ENCODE results near the gene PARP12.

The PARP12 gene

DNA sequence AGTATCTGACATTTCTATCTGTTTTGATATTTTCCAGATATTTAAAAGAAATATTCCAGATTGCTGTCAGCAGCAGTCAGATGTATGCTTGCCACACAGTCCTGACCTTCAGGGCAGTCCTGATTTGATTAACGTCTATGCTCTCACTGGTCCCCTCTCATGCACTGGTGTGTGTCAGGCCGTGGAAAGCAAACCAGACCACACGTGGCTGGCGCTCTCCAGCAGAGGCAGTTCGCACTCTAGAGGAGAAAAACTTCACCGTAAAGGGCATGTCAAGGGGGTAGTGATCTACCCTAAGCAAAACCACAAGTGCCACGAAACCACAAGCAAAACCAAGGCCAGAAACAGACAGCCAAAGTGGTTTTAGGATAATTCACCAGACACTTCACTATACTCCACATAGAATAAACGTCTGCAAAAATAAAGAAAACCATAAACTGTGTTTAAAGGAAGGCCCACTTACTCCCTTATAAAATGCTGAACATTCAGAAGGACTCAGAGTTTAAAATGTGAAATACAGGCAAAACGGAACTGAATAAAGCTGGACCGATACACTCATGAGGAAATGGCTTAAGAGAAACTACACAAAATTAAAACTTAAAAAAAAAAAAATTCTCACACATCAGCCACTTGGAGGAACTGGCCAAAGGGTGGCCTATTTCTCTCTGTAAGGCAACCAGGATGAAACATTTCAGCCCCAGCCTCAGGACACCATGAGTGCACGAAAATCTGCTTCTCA is 26.4 kb downstream of the PARP12 start:
- in situ Hi-C loops (cut with MboI; ENCODE audit: low sequenced_read_pairs), result no loop called here

DNA sequence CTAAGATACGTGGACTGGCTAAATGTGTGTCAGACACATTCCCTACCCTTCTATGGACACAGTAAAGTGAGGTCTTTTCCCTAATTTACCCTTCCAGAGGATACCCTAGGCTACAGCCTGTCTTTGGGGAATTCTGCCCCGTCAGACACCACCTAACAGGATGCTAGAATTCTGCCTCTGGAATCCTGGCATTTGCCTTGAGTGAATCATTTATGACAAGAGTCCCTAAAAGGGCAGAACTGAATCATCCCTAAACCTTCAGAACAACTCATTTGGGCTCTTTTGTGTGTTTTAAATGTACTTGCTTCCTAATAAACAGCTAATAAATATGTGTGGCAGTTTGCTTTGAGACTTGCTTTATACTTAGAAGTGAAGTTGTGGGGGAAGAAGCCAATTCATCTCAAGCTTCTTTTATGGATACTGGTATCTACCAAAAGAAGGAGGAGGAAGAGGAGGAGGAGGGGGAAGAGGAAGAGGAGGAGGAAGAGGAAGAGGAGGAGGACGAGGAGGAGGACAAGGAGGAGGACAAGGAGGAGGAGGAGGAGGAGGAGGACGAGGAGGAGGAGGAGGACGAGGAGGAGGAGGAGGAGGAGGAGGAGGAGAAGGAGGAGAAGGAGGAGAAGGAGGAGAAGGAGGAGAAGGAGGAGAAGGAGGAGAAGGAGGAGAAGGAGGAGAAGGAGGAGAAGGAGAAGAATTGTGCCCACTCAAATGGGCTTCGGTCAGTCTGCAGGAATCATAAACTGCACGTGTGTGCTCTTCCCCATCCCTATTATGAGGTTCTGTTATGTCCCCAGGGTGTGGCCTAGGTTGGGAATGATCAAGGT is 27.1 kb downstream of the PARP12 start:
- in situ Hi-C loops (cut with MboI; ENCODE audit: low sequenced_read_pairs), result no loop called here

DNA sequence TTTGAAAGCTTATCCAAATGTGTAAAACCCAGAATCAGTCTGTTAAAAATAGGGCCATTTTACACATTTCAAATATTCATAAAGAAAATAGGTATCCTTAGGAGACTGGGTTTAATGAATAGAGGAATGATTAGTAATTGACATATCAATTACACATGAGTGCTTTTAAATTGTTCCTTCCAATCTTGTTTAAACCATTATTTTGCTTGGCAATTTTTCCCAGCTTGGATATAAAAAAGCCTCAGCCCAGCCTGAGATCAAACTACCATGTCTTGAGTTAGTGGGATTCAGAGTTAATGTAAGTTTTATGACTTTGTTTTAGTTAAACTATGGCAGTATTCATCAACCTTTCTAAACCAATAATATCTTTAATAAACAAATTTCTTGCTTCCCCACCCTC is 28.3 kb downstream of the PARP12 start:
- in situ Hi-C loops (cut with MboI; ENCODE audit: low sequenced_read_pairs), result no loop called here

DNA sequence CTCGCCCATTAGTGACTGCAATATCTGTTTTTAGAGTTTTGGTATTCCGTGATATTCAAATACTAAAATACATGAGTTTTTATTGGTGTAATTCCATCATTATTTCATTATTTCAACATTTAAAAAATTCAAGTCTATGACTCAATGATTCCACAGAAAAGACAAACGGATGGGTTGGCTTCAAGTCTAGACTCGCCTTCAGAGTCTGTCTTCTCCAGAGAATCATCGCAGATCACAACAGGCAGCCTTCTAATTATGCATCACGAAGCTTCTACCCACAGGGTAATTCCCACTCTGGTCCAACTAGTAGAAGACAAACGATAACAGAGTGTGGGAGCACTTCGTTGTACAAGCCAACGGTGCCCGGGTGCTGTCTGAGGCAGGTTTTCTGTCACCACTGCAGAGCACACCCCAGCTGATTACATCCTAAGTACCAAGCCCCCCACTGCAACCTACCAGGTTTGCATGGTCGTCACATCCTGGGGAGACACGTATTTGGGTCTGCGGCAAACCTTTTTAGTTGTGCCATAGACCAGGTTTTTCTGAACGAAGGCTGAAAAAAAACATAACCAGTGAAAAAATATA is 28.9 kb downstream of the PARP12 start:
- in situ Hi-C loops (cut with MboI; ENCODE audit: low sequenced_read_pairs), result no loop called here

DNA sequence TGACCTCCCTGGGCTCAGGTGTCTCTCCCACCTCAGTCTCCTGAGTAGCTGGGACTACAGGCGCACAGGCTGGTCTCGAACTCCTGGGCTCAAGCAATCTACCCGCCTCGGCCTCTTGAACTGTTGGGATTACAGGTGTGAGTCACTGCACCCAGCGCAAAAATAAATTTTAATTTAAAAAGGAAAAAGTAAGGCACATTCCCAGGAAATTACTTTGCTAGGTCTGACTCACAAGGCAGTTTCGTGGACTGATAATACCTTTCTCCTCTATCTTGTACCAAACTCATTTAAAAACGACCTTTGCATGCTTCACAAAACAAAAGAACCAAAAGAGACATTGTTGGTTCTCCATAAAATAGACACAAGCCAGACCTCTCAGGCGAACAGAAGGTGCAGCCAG is 29.7 kb downstream of the PARP12 start:
- in situ Hi-C loops (cut with MboI; ENCODE audit: low sequenced_read_pairs), result no loop called here

DNA sequence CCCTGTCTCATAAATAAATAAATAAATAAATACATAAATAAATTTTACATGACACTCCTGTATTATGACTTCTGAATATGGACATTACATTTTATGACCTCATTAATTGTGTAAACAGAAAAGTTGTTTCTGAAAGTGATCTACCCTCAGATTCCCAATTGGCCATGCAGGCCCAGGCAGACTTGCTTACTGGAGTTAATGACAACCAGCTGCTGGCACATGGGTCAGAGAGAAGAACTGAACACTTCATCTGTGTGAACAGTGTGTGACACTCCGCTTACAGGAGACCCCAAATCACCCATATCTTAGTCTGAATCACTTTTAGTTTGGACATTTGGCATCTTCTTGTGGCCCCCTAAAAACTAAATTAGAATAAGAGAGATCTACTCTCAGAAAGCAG is 31.4 kb downstream of the PARP12 start:
- in situ Hi-C loops (cut with MboI; ENCODE audit: low sequenced_read_pairs), result no loop called here

DNA sequence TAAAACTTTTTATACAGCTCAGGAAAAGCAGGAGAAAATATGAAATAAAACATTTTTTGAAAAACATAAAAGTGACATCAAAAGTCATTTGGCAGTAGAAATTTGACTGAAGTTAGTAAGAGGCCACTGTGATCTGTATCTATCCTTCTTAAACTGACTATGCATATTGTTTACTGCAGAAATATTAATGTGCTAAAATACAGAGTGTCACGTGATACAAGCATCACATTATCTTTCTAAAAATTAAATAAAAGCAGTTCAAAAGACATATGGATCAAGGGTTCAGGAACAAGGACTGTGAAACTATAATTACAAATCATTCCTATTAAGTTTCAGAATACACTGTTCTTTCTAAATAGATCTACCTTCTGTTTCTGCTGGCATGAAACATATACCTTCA is 33.7 kb downstream of the PARP12 start:
- in situ Hi-C loops (cut with MboI; ENCODE audit: low sequenced_read_pairs), result no loop called here

DNA sequence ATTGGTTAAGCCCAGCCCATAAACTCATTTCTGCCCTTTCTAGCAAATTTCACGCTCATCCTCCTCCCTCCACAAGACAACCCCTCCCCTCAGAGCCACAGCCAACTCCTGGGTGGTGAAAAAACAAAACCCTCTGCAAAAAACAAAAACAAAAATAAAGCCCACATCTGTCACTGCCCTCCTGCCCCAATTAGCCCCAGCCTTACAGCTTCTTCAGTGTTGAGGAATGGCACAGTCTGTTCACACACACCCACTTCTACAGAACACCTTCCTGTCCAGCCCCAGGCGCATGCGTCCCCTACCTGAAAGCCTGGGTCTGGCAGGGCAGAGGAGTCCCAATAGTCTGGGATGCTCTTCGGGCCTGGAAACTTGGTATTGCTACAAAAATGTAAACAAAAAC is 34.4 kb downstream of the PARP12 start:
- in situ Hi-C loops (cut with MboI; ENCODE audit: low sequenced_read_pairs), result no loop called here

DNA sequence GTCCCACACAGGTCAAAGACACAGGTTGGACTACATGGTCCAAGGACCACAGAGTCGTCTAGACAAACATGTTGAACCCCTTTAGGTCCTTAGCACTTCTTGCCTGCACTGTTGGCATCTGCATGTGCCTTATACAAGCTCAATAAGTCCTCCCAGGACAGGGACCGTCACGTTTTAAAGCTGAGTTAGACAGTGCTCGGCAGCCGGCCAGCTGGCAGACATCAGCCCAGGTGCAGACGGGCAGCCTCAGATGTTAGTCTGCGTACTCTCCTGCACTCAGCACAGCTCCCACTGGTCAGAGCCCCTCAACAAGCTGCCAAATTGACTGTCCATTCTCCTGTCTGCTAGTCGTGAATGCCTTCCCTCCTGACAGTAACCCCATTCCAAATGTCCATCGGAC is 34.9 kb downstream of the PARP12 start:
- in situ Hi-C loops (cut with MboI; ENCODE audit: low sequenced_read_pairs), result no loop called here

DNA sequence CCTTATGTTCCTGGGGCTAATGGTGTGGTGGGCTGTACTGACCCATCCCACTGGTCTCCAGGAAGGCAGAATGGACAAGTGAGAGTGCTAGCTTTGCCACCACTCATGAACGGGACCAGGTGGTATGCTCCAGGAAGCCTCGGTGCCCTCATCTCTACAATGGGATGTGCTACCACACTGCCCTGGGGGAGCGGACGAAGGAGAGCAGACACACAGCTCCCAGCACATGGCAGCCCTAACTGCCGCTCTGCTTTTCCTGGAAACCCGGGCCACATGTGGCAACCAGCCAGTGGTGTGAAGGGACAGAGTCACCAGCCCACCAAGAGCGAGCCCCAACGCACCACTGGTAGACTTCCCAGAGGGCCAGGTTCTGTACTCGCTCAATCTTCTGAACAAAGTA is 35.8 kb downstream of the PARP12 start:
- in situ Hi-C loops (cut with MboI; ENCODE audit: low sequenced_read_pairs), result no loop called here

DNA sequence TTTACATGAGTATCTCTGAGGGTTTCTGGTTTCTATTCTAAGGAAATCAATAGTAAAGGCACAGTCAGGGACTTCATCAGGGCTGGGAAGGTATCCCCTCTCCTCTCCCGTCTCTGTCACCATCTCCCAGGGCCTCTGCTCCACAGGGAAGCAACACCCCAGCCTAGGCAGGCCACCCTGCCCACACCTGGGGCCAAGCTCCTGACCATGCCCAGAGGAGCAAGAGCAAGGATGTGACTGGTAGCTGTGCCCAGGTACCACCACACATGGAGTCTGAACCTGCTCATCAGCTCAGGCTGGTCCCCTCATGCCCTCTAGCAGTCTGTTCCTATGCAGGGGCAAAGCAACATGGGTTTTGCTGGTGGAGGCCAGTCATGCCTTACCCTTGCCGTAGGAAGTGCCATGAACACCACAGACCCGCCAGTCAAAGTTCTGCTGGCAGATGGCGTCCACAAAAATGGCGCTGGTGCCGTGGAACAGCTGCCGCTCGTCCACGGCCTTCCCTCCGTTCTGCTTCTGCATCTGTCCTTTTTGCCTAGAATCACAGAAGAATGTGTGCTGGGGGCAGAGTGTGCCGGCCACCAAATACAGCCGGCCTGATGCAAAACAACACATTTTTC is 36.8 kb downstream of the PARP12 start:
- in situ Hi-C loops (cut with MboI; ENCODE audit: low sequenced_read_pairs), result no loop called here

DNA sequence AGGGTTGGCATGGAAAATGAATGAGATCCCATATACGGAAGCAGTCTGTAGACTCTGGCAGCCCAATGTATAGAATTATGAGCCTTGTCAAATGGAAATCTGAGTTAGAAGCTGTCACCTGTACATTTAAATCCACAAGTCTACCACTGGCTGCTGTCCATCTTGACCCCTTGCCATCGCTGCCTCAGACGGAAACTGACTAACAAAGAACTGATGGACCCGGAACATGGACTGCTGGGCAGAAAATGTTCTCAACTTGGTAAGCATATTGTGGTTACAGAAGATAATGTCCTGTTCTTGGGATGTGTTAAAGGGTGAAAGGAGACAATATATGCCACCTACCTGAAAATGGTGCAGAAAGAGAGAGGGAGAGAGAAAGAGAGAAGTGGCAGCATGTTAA is 37.5 kb downstream of the PARP12 start:
- in situ Hi-C loops (cut with MboI; ENCODE audit: low sequenced_read_pairs), result no loop called here

DNA sequence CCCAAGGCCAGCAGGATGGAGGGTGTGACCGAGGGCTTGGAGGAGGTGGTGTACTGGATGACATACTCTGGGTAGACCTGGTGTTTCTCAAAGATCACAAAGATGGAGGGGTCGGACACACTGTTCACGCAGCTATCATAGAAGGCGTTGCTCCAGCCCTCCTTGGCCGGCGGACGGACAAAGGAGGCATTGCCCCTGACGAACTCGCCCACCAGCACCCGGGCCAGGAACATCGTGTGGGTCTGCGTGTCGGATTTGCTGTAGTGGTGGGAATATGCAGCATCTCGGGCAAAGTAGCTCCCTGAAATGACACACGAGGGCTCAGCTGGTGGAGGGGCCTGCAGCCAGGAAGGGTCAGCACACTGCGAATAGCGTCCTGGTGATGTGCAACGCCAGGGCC is 38.2 kb downstream of the PARP12 start:
- in situ Hi-C loops (cut with MboI; ENCODE audit: low sequenced_read_pairs), result loop anchor here (25.0 kb wide), 1 partner anchor 313 kb away; no protein-coding TSS in a partner anchor

DNA sequence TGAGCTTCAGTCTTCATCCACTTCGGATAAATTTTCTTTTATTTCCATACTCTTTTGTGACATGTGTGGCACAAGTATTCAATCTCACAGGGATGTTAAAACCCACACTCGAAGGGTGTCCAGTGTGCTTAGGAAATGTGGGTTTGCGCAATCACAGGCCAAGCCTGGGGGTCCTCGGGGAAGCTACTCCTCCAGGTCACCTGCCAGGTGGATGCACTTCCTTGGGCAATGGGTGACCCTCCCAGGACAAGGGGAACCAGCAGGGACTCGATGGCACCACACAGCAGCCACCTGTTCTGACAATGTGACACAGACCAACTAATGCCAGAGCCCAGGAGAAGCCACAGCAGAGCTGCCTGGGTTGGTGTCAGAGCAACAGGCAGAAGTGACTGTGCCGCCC is 39.0 kb downstream of the PARP12 start:
- in situ Hi-C loops (cut with MboI; ENCODE audit: low sequenced_read_pairs), result loop anchor here (25.0 kb wide), 1 partner anchor 314 kb away; no protein-coding TSS in a partner anchor

DNA sequence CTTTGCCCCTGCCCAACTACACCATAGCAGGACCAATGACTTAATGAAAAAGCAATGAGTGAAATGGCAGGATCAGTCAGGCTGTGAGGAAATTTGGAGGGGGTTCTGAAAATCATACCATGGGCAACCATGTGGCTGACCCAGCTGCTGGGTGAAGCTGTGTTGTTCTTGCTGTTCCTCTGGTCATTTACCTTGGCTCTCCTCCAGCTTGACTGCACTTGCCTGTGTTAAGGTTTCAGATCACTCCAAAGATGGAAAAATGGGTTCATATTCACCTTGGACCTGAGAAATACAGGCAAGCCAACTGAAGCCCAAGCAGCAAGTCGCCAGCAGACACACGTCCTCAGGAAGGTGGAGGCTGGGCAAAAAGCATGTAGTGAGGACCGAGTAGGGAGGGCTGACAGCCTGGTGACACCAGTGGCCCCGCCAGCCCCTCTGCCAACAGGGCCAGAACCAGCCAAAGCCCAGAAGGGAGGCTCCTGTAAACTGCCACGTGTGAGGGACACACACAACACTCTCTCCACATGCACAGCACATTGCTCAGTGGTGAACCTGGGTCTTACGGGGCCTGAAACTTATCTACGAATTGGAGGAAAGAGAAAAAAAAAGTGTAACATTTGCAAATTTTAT is 40.1 kb downstream of the PARP12 start:
- in situ Hi-C loops (cut with MboI; ENCODE audit: low sequenced_read_pairs), result loop anchor here (25.0 kb wide), 1 partner anchor 315 kb away; no protein-coding TSS in a partner anchor

DNA sequence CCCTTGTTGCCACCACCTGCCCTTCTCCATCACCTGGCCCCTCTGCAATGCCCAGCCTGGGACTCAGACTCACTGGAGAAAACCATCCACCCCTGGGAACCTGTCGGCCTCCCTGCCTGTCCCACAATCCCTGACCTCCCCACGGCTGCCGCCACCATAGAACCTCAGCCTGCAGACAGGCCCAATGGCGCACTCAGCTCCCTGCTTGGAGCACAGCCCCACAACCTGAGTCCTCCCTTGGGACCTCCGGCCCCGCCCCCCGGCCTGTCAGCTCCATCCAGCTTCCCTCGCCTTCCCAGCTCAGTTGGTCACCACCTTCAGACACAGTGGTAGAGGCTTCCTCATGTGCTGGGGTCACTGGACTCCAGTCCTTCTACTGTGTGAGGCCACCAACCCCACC is 41.1 kb downstream of the PARP12 start:
- in situ Hi-C loops (cut with MboI; ENCODE audit: low sequenced_read_pairs), result loop anchor here (25.0 kb wide), 1 partner anchor 316 kb away; no protein-coding TSS in a partner anchor

DNA sequence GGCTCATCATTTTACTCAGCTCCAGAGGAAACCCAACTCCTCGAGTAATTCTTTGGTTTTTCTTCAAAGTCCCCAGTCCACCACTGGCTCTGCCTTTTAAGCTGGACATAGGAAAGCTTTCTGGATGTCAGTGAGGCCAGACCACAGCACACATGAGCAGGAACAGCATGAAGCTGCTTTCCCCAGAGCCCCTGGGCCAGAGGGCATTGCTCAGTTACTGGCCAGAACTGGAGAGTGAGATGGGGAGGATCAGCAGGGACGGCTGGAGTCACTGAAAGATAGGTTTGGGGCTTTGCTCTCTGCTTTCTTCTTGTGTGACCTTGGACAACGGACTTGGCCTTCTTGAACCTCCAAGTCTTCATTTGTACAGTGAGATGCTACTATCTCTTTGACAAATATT is 43.1 kb downstream of the PARP12 start:
- in situ Hi-C loops (cut with MboI; ENCODE audit: low sequenced_read_pairs), result loop anchor here (25.0 kb wide), 1 partner anchor 318 kb away; no protein-coding TSS in a partner anchor

DNA sequence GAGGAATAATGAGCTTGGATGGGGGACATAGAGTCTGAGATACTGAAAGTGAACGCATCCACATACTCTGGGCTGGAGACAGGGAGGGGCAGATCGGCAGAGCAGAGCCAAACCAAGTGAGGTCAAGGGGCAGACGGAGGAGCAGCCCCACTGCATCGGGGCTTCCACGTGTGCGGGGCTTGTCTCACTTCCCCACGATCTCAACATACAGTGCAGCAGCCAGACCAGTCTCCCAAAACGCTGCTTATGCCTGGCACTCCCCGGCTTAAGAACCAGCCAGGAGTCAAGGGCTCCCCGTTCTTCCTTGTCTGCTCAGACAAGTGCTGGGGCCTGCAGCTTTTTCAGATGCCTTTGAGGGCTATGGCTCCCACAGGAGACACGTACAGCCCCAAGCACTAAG is 43.6 kb downstream of the PARP12 start:
- in situ Hi-C loops (cut with MboI; ENCODE audit: low sequenced_read_pairs), result loop anchor here (25.0 kb wide), 1 partner anchor 318 kb away; no protein-coding TSS in a partner anchor

DNA sequence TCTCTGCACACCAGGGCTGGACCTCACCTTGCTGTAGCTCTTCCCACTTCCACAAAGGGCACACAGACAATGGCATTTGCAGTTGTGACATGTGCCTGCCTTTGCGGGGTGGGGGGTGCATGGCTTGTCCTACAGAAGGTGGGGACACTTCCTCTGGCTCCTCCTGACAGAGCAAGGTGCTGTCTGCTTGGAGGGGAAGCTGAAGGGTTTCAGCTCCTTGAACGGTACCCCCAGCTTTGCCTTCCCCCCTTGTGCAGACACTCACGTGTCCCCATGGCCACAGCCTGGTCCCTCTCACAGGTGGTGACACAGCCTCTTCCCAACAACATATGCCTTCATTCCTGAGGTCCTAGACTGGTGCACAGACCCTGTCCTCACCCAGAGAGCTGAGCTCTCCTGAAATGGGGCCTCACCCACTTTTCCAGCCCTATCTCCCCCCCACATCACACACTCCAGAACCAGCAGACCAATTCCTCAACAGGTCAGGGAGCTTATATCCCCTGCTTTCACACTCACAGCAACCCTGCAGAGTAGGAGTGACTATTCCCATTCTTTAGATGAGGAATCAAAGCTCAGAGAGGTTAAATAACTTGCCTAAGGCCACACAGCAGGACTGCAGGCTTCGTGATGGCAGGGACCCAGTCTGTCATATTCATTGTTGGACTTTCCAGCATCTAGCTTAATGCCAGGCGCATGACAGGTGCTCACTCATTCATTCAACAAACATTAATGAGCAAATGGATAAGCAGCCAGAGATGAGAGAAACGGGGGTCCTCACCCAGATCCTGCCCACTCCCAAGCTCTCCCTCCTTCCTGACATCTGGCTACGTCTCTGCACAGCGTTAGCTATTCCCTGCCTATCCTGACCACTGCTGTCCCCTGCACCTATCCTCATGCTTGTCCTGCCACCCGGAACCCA is 44.4 kb downstream of the PARP12 start:
- in situ Hi-C loops (cut with MboI; ENCODE audit: low sequenced_read_pairs), result loop anchor here (25.0 kb wide), 1 partner anchor 319 kb away; no protein-coding TSS in a partner anchor

Data from HL-60/S4 (cell line).